Muscle layer of duodenum (tissue), 2 donors: Measurements from ENCODE around the gene M1AP.

ENCODE experiments used
- H3K27ac ChIP-seq: one replicate; pipeline ENCODE4 v1.7.0; 2013; ENCODE audit warnings: mild to moderate bottlenecking, low read length
- H3K27me3 ChIP-seq: one replicate; pipeline ENCODE4 v1.7.0; 2013; ENCODE audit warnings: low read depth, mild to moderate bottlenecking, control low read depth, low read length
- H3K36me3 ChIP-seq, 2 donors: one replicate each; pipeline ENCODE4 v1.7.0; 2013; ENCODE audit warnings: low read length in 2 of 2, control low read depth in 1 of 2, mild to moderate bottlenecking in 1 of 2; ENCODE audit not compliant: insufficient read depth in 2 of 2, control insufficient read depth in 1 of 2
- H3K4me1 ChIP-seq, 2 donors: one replicate each; pipeline ENCODE4 v1.7.0; 2013; ENCODE audit warnings: low read length in 2 of 2, mild to moderate bottlenecking in 2 of 2, control low read depth in 1 of 2, moderate library complexity in 1 of 2; ENCODE audit not compliant: insufficient read depth in 2 of 2, control insufficient read depth in 1 of 2
- H3K4me3 ChIP-seq, 2 donors: one replicate each; pipeline ENCODE4 v1.7.0; 2013; ENCODE audit warnings: low read length in 2 of 2, low read depth in 1 of 2, mild to moderate bottlenecking in 1 of 2
- H3K9me3 ChIP-seq, 2 donors: one replicate each; pipeline ENCODE4 v1.7.0; 2013; ENCODE audit warnings: low read length in 2 of 2, control low read depth in 1 of 2, mild to moderate bottlenecking in 1 of 2; ENCODE audit not compliant: control insufficient read depth in 1 of 2
- donor health status: healthy.

M1AP gene

DNA sequence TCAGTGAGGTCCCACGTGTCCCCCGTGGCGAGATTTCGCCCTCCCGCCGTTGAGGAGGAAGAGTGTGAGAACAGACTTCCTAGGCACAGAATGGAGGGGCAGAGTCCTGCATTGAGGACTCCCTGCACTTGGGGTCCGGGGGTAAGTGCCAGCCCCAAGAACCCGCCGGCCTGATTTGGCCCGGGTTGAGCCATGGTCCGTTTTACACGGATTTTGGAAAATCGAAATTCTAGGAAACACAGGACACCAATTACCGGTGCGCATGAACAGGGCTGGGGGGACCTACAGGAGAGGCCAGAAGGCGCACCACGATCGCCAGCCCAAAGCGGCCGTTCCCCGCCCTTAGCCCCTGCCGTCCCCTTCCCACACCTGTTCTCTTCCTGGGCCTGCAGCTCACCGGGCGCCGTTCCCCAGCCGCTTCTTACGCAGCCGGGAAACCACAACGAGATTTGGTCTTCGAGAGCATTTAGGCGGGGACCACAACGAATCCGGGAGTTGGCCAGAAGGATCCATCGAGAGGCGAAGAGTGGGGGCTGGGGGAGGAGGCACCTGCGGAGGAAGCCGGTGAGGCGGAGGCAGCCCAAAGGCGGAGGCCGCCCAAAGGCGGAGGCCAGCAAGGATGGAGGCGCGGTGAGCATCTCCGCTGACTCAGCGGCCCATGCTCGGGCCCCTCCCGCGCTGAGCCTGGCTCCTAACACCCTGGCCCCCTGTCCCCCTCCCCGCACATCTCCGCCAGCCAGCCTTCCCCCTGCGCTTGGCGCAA is 134.3 kb downstream of the M1AP start:
- no peak overlapping the region for H3K27ac ChIP-seq
- H3K27me3 ChIP-seq = peaks cover 76% of the 10 kb centered on the region
- peaks cover 0 to 30% of the 10 kb centered on the region in 2 donors for H3K4me1 ChIP-seq
- H3K9me3 ChIP-seq = no peaks in the 10 kb centered on the region
- H3K36me3 ChIP-seq = no peaks in the 10 kb centered on the region
- no peak overlapping the region for H3K4me3 ChIP-seq

- no peak overlapping the region for H3K27ac ChIP-seq
- peaks cover 68% of the 10 kb centered on the region for H3K27me3 ChIP-seq
- H3K9me3 ChIP-seq = no peaks in the 10 kb centered on the region
- H3K4me3 ChIP-seq = no peak overlapping the region
- peaks cover 0 to 36% of the 10 kb centered on the region in 2 donors for H3K4me1 ChIP-seq
- no peaks in the 10 kb centered on the region for H3K36me3 ChIP-seq
Observed at GRCh38 chr2:74512744-74513604, 135.2 kb downstream of the M1AP start.

GRCh38 chr2:74511104-74511989 is 136.8 kb downstream of the M1AP start:
- Histone ChIP-seq H3K4me1 (peaks cover 6 to 39% of the 10 kb centered on the region in 2 donors), H3K27me3 (peaks cover 57% of the 10 kb centered on the region), H3K9me3 (no peaks in the 10 kb centered on the region), H3K4me3 (no peak overlapping the region), H3K27ac (no peak overlapping the region), H3K36me3 (peaks cover 0 to 6% of the 10 kb centered on the region in 2 donors)

DNA sequence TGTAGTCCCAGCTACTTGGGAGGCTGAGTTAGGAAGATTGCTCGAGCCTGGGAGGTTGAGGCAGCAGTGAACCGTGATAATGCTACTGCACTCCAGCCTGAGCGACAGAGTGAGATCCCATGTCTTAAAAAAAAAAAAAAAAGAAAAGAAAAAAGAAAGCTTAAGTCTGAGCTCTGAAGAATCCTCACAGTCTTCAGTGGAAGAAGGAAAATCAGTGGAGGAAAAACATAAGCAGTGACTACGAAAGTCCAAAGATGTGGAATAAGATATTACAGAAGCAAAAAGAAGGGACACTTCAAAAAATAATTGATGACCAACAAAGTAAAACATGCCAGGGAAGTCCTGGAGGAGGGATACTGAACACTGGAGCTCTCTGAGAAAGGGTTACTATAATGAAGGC is 137.9 kb downstream of the M1AP start:
- Histone ChIP-seq H3K27ac (no peak overlapping the region), H3K4me1 (peaks cover 14 to 39% of the 10 kb centered on the region in 2 donors), H3K27me3 (peaks cover 48% of the 10 kb centered on the region)

GRCh38 chr2:74507926-74508520 is 140.1 kb downstream of the M1AP start:
- Histone ChIP-seq H3K27me3 (peaks cover 25% of the 10 kb centered on the region), H3K27ac (peak overlapping the region; percentile 98), H3K9me3 (no peaks in the 10 kb centered on the region), H3K4me1 (peaks cover 19 to 45% of the 10 kb centered on the region in 2 donors), H3K36me3 (peaks cover 13 to 26% of the 10 kb centered on the region in 2 donors), H3K4me3 (peak overlapping the region; percentile 86 to 88)

More for the DNA sequence above, 137.9 kb downstream of the M1AP start:
- Histone ChIP-seq H3K9me3 (no peaks in the 10 kb centered on the region), H3K36me3 (peaks cover 5 to 13% of the 10 kb centered on the region in 2 donors), H3K4me3 (no peak overlapping the region)
